Ishikawa (cell line): ENCODE data around the gene ASTN2.

ENCODE experiments used
- CEBPB ChIP-seq: IDR thresholded peaks from 2 replicates; pipeline ENCODE4 v1.6.1; 2012
- CREB1 ChIP-seq: IDR thresholded peaks from 2 replicates; pipeline ENCODE4 v1.6.1; 2012; ENCODE audit warnings: low read depth
- EGR1 ChIP-seq: IDR thresholded peaks from 2 replicates; pipeline ENCODE4 v1.6.1; 2012
- EP300 ChIP-seq: IDR thresholded peaks from 2 replicates; pipeline ENCODE4 v1.6.1; 2012; ENCODE audit warnings: borderline replicate concordance
- FOXM1 ChIP-seq: IDR thresholded peaks from 2 replicates; pipeline ENCODE4 v1.6.1; 2012; ENCODE audit warnings: low read depth, borderline replicate concordance
- NFIC ChIP-seq: IDR thresholded peaks from 2 replicates; pipeline ENCODE4 v1.6.1; 2012
- RAD21 ChIP-seq: IDR thresholded peaks from 2 replicates; pipeline ENCODE4 v1.6.1; 2012; ENCODE audit warnings: low read depth
- TAF1 ChIP-seq: IDR thresholded peaks from 2 replicates; pipeline ENCODE4 v1.6.1; 2012; ENCODE audit warnings: low read depth, mild to moderate bottlenecking
- TEAD4 ChIP-seq: IDR thresholded peaks from 2 replicates; pipeline ENCODE4 v1.6.1; 2012
- ZBTB7A ChIP-seq: IDR thresholded peaks from 2 replicates; pipeline ENCODE4 v1.6.1; 2012; ENCODE audit warnings: low read depth
- TF ChIP-seq, protein P1 (sequence below): IDR thresholded peaks from 2 replicates; pipeline ENCODE4 v1.6.1; 2012
- TF ChIP-seq, protein P2 (sequence below): IDR thresholded peaks from 2 replicates; pipeline ENCODE4 v1.6.1; 2012

DNA sequence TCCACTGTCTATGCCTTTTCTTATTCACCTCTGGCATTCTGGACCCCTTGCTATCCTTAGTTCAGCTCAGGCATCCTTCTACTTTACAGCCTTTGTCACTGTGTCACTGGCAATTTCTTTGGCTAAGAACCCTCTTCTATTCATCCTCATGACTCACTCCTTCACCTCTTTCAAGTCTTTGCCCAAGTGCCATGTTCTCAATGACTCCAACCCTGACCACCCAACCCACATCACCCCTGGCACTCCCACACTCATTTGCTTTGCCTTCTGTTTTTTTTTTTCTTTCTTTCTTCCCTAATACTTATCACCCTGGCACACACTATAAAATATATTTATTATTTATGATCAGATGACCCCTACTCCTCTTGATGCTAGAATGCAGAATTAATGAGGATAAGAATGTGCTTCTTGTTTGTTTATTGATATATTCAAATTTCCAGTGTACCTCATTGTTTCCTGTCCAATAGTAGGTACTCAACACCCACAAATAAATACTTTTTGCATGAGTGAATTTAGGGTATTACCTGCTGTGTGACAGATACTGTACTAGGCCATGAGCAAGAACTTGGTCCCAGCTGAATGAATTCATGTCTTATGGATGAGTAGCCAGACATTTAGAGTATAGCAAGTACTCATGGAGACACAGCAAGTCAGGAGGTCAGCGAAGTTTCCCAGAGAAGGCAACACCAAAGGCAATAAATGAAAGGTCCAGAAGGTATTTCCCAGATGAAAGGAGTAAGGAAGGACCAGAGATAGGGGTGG is 1025.1 kb downstream of the ASTN2 start:
- TF ChIP-seq, protein P1, sequence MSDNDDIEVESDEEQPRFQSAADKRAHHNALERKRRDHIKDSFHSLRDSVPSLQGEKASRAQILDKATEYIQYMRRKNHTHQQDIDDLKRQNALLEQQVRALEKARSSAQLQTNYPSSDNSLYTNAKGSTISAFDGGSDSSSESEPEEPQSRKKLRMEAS: no peak
- TF ChIP-seq CREB1 (no peak), EP300 (no peak), CEBPB (no peak), ZBTB7A (no peak), EGR1 (no peak), RAD21 (no peak), TAF1 (no peak), NFIC (no peak), TEAD4 (no peak), FOXM1 (no peak)
- TF ChIP-seq, protein P2, sequence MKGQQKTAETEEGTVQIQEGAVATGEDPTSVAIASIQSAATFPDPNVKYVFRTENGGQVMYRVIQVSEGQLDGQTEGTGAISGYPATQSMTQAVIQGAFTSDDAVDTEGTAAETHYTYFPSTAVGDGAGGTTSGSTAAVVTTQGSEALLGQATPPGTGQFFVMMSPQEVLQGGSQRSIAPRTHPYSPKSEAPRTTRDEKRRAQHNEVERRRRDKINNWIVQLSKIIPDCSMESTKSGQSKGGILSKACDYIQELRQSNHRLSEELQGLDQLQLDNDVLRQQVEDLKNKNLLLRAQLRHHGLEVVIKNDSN: no peak
